HL-60 (cell line): ENCODE results near the gene GMEB2.

Source experiments
- GABPA ChIP-seq: IDR thresholded peaks from 2 replicates; pipeline ENCODE4 v1.6.1; 2012; ENCODE audit warnings: low read depth
- POLR2AphosphoS5 ChIP-seq: IDR thresholded peaks from 2 replicates; pipeline ENCODE4 v1.6.1; 2012; ENCODE audit warnings: low read depth
- SPI1 ChIP-seq: IDR thresholded peaks from 2 replicates; pipeline ENCODE4 v1.6.1; 2012; ENCODE audit warnings: low read depth, mild to moderate bottlenecking, borderline replicate concordance
- TF ChIP-seq, protein P1 (sequence below): IDR thresholded peaks from one replicate; pipeline ENCODE4 v1.5.1; 2011; ENCODE audit warnings: low read length, control low read depth, inconsistent platforms; ENCODE audit not compliant: insufficient read depth
- TF ChIP-seq, protein P2 (sequence below): IDR thresholded peaks from 2 replicates; pipeline ENCODE4 v1.6.1; 2012; ENCODE audit warnings: low read depth; ENCODE audit not compliant: insufficient replicate concordance

- TF ChIP-seq, protein P1, sequence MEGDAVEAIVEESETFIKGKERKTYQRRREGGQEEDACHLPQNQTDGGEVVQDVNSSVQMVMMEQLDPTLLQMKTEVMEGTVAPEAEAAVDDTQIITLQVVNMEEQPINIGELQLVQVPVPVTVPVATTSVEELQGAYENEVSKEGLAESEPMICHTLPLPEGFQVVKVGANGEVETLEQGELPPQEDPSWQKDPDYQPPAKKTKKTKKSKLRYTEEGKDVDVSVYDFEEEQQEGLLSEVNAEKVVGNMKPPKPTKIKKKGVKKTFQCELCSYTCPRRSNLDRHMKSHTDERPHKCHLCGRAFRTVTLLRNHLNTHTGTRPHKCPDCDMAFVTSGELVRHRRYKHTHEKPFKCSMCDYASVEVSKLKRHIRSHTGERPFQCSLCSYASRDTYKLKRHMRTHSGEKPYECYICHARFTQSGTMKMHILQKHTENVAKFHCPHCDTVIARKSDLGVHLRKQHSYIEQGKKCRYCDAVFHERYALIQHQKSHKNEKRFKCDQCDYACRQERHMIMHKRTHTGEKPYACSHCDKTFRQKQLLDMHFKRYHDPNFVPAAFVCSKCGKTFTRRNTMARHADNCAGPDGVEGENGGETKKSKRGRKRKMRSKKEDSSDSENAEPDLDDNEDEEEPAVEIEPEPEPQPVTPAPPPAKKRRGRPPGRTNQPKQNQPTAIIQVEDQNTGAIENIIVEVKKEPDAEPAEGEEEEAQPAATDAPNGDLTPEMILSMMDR = no peak
- TF ChIP-seq, protein P2, sequence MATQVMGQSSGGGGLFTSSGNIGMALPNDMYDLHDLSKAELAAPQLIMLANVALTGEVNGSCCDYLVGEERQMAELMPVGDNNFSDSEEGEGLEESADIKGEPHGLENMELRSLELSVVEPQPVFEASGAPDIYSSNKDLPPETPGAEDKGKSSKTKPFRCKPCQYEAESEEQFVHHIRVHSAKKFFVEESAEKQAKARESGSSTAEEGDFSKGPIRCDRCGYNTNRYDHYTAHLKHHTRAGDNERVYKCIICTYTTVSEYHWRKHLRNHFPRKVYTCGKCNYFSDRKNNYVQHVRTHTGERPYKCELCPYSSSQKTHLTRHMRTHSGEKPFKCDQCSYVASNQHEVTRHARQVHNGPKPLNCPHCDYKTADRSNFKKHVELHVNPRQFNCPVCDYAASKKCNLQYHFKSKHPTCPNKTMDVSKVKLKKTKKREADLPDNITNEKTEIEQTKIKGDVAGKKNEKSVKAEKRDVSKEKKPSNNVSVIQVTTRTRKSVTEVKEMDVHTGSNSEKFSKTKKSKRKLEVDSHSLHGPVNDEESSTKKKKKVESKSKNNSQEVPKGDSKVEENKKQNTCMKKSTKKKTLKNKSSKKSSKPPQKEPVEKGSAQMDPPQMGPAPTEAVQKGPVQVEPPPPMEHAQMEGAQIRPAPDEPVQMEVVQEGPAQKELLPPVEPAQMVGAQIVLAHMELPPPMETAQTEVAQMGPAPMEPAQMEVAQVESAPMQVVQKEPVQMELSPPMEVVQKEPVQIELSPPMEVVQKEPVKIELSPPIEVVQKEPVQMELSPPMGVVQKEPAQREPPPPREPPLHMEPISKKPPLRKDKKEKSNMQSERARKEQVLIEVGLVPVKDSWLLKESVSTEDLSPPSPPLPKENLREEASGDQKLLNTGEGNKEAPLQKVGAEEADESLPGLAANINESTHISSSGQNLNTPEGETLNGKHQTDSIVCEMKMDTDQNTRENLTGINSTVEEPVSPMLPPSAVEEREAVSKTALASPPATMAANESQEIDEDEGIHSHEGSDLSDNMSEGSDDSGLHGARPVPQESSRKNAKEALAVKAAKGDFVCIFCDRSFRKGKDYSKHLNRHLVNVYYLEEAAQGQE = no peak
- TF ChIP-seq GABPA (no peak), POLR2AphosphoS5 (no peak), SPI1 (no peak)
These were observed 25.0 kb upstream of the GMEB2 start for GRCh38 chr20:63651942-63652191.
